GM23338 (cell line): ENCODE measurements around the gene ZNF184. TPM values are rescaled to one million over a fixed set of nuclear protein-coding genes. Genes with fewer than 3 reads are reported as not detected.

Source experiments
- ATAC-seq: fragments of 200-7000 bp; cut with Tn5 transposase; 3 replicates; pipeline ENCODE4 v1.9.1; 2020
- DNase-seq: peaks from one replicate; pipeline ENCODE4 v3.0.0-alpha.2; 2015; ENCODE audit warnings: low spot score
- H2AFZ ChIP-seq: fragments of 200-600 bp; sonication (generic); 2 replicates; pipeline ENCODE4 v1.8.0; 2016; ENCODE audit warnings: antibody characterized with exemption, mild to moderate bottlenecking, moderate library complexity
- H3F3A ChIP-seq: fragments of 200-600 bp; sonication (generic); replicated peaks from 2 replicates; pipeline ENCODE4 v1.8.0; 2017; ENCODE audit warnings: antibody characterized with exemption, mixed run types, low read depth
- H3K27ac ChIP-seq: fragments of 200-600 bp; sonication (generic); 2 replicates; pipeline ENCODE4 v1.6.1; 2016; ENCODE audit warnings: low read depth
- H3K27me3 ChIP-seq: fragments of 200-600 bp; sonication (generic); 2 replicates; pipeline ENCODE4 v1.8.0; 2016; ENCODE audit warnings: mild to moderate bottlenecking, mixed run types, moderate library complexity; ENCODE audit not compliant: insufficient read depth
- H3K36me3 ChIP-seq: fragments of 200-600 bp; sonication (generic); 2 replicates; pipeline ENCODE4 v1.8.0; 2016; ENCODE audit warnings: mild to moderate bottlenecking; ENCODE audit not compliant: insufficient read depth
- H3K4me1 ChIP-seq: fragments of 200-600 bp; sonication (generic); 2 replicates; pipeline ENCODE4 v1.8.0; 2016; ENCODE audit warnings: mild to moderate bottlenecking, moderate library complexity; ENCODE audit not compliant: insufficient read depth
- H3K4me2 ChIP-seq: fragments of 200-600 bp; sonication (generic); 2 replicates; pipeline ENCODE4 v1.7.1; 2017; ENCODE audit warnings: mixed run types
- H3K4me3 ChIP-seq: fragments of 200-600 bp; sonication (generic); 2 replicates; pipeline ENCODE4 v1.6.1; 2016; ENCODE audit warnings: mixed run types
- H3K79me2 ChIP-seq: fragments of 200-600 bp; sonication (generic); replicated peaks from 2 replicates; pipeline ENCODE4 v1.8.0; 2017; ENCODE audit warnings: mild to moderate bottlenecking; ENCODE audit not compliant: insufficient read depth
- H3K9me2 ChIP-seq: fragments of 200-600 bp; sonication (generic); 2 replicates; pipeline ENCODE4 v1.8.0; 2017; ENCODE audit not compliant: insufficient read depth
- H4K20me1 ChIP-seq: fragments of 200-600 bp; sonication (generic); replicated peaks from 2 replicates; pipeline ENCODE4 v1.8.0; 2017; ENCODE audit warnings: mild to moderate bottlenecking; ENCODE audit not compliant: insufficient read depth
- H3K27ac Mint-ChIP-seq: 2 replicates; pipeline ENCODE4 v1.8.0; 2020; ENCODE audit warnings: inconsistent platforms, mild to moderate bottlenecking, moderate library complexity, mixed read lengths
- H3K27me3 Mint-ChIP-seq: 3 replicates; pipeline ENCODE4 v1.8.0; 2022; ENCODE audit warnings: low read depth, mild to moderate bottlenecking, moderate library complexity, mixed read lengths, inconsistent platforms; ENCODE audit not compliant: insufficient read depth, poor library complexity
- H3K36me3 Mint-ChIP-seq: 3 replicates; pipeline ENCODE4 v1.8.0; 2021; ENCODE audit warnings: low read depth, mild to moderate bottlenecking, inconsistent platforms, moderate library complexity, mixed read lengths
- H3K4me1 Mint-ChIP-seq: 3 replicates; pipeline ENCODE4 v1.8.0; 2020; ENCODE audit warnings: mild to moderate bottlenecking, inconsistent platforms, mixed read lengths
- H3K4me3 Mint-ChIP-seq: 3 replicates; pipeline ENCODE4 v1.8.0; 2021; ENCODE audit warnings: moderate library complexity, mild to moderate bottlenecking, inconsistent platforms, mixed read lengths
- H3K9me3 Mint-ChIP-seq: 3 replicates; pipeline ENCODE4 v1.8.0; 2020; ENCODE audit warnings: moderate library complexity, mild to moderate bottlenecking, inconsistent platforms, mixed read lengths
- CREB1 ChIP-seq: fragments of 250-450 bp; sonication (Bioruptor Pico); IDR thresholded peaks from 2 replicates; pipeline ENCODE4 v1.5.0; 2020; ENCODE audit warnings: low read depth, mild to moderate bottlenecking, moderate library complexity
- JUNB ChIP-seq: IDR thresholded peaks from one replicate; pipeline ENCODE4 v1.6.1; 2016; ENCODE audit warnings: antibody characterized with exemption; ENCODE audit not compliant: unreplicated experiment
- POLR2AphosphoS5 ChIP-seq: IDR thresholded peaks from 2 replicates; pipeline ENCODE4 v1.6.1; 2016; ENCODE audit warnings: antibody characterized with exemption, low read depth
- STAT1 ChIP-seq: IDR thresholded peaks from one replicate; pipeline ENCODE4 v1.6.1; 2016; ENCODE audit warnings: antibody characterized with exemption; ENCODE audit not compliant: unreplicated experiment
- ZNF331 ChIP-seq: fragments of 250-450 bp; sonication (Bioruptor Pico); IDR thresholded peaks from 2 replicates; pipeline ENCODE4 v1.5.0; 2020; ENCODE audit warnings: low read depth, mild to moderate bottlenecking, moderate library complexity
- polyA plus RNA-seq: library from polyadenylated mRNA; unstranded; fragments of >200 nt; fragmentation: Nextera tagmentation; extraction: Ambion mirVana; gene quantifications from 2 replicates; pipeline ENCODE4 v1.2.1, GENCODE V29; 2016
- total RNA-seq: library from RNA; depleted of rRNA; stranded (reverse); fragments of >200 nt; shearing (Covaris generic); gene quantifications from 2 replicates; pipeline ENCODE4 v1.2.3, GENCODE V29; 2014
- TF ChIP-seq, protein P1 (sequence below): IDR thresholded peaks from 2 replicates; pipeline ENCODE4 v1.6.1; 2016; ENCODE audit warnings: antibody characterized with exemption
- TF ChIP-seq, protein P2 (sequence below), 2 experiments: fragments of 200-600 bp in 1 of 2; sonication (generic) in 1 of 2; conservative IDR thresholded peaks; 2 replicates each; pipeline versions ENCODE4 v1.5.1 to v1.6.1; 2016 to 2017; ENCODE audit warnings: antibody characterized with exemption in 2 of 2, low read depth in 2 of 2, mild to moderate bottlenecking in 2 of 2, moderate library complexity in 1 of 2

ZNF184 gene
- total and polyA plus RNA-seq, 2 experiments from 2014 or later = 6.0 to 10.6 TPM

DNA sequence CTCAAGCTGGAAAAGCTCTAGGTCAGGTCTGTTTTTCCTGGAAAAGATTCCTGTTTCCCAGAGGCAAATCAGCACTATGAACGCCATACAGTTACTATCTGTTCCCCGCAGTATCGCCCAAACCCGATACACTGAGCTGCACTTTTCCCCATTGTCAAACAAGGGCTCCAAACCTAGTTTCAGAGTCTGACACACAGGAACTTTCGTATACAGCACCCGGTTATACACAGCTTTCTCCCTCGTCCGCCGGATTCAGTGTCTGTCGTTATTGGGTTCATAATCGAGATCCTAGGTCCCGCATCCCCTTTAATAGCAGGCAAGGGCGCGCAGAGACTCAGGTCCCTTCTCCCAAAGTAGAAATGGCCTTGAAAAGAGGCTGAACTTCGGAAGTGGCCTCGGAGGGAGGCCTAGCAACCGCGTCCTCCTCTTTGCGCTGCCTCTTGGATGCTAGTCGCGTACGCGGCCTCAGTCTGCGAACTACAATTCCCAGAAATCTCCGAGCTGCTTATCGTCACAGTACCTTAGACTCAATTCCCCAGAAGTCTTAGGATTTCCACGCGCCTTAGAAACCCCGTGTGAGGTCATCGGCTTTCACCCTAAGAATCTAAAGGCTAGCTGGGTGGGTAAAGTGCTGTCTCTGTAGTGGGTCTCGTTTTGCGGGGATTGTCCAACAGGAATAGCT, 50.1 kb downstream of the ZNF184 start:
- Histone ChIP-seq H3K4me1 (peaks cover 13% of the 10 kb centered on the region), H2AFZ (peak overlapping the region; percentile 97), H3F3A (no peaks in the 10 kb centered on the region), H3K79me2 (no peaks in the 10 kb centered on the region), H3K36me3 (no peaks in the 10 kb centered on the region), H3K4me3 (peak overlapping the region; percentile 50), H3K27me3 (no peaks in the 10 kb centered on the region), H4K20me1 (no peaks in the 10 kb centered on the region), H3K4me2 (peak overlapping the region; percentile 70), H3K9me2 (peaks cover 6% of the 10 kb centered on the region), H3K27ac (no peak overlapping the region)
- Mint-ChIP-seq H3K27ac (no peak overlapping the region; the same call in 1 of the 2 replicates), H3K27me3 (no peaks in the 10 kb centered on the region), H3K4me3 (peak overlapping the region; percentile 63), H3K36me3 (no peaks in the 10 kb centered on the region), H3K9me3 (peaks cover 6% of the 10 kb centered on the region; the same call in 1 of the 3 replicates), H3K4me1 (peaks cover 6% of the 10 kb centered on the region; the same call in 2 of the 3 replicates)
- TF ChIP-seq, protein P1, sequence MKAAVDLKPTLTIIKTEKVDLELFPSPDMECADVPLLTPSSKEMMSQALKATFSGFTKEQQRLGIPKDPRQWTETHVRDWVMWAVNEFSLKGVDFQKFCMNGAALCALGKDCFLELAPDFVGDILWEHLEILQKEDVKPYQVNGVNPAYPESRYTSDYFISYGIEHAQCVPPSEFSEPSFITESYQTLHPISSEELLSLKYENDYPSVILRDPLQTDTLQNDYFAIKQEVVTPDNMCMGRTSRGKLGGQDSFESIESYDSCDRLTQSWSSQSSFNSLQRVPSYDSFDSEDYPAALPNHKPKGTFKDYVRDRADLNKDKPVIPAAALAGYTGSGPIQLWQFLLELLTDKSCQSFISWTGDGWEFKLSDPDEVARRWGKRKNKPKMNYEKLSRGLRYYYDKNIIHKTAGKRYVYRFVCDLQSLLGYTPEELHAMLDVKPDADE = peak; percentile 94
- TF ChIP-seq POLR2AphosphoS5 (peak; percentile 52), JUNB (no peak), ZNF331 (CRISPR knock-in tag) (no peak), CREB1 (CRISPR knock-in tag) (peak; percentile 77)
- TF ChIP-seq, protein P2, sequence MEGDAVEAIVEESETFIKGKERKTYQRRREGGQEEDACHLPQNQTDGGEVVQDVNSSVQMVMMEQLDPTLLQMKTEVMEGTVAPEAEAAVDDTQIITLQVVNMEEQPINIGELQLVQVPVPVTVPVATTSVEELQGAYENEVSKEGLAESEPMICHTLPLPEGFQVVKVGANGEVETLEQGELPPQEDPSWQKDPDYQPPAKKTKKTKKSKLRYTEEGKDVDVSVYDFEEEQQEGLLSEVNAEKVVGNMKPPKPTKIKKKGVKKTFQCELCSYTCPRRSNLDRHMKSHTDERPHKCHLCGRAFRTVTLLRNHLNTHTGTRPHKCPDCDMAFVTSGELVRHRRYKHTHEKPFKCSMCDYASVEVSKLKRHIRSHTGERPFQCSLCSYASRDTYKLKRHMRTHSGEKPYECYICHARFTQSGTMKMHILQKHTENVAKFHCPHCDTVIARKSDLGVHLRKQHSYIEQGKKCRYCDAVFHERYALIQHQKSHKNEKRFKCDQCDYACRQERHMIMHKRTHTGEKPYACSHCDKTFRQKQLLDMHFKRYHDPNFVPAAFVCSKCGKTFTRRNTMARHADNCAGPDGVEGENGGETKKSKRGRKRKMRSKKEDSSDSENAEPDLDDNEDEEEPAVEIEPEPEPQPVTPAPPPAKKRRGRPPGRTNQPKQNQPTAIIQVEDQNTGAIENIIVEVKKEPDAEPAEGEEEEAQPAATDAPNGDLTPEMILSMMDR (conservative IDR thresholded peaks at IDR 0.05; ENCODE audit: low read depth in 2 of 2) = no peak
- ATAC-seq = peak; percentile 97
- peak; percentile 92 for DNase-seq

DNA sequence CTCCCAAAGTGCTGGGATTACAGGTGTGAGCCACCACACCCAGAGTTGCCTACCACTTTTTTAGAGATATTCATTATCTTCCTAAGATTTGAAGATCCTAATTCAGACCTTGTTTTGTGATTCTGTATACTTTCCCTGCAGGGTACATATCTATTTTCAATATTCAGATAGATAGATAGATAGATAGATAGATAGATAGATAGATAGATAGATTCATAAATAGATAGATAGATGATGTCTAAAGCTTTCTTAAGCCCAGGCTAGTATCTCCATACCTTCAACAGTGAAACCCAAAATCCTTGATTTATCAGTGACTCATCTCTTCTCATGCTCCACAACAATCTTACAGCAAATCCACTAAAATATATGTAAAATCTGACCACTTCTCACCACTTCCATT, 53.5 kb downstream of the ZNF184 start:
- H3K4me1 Mint-ChIP-seq = peaks cover 6% of the 10 kb centered on the region; the same call in 2 of the 3 replicates
- H3K27ac Mint-ChIP-seq = no peak overlapping the region
- no peaks in the 10 kb centered on the region for H4K20me1 ChIP-seq
- H3K4me3 ChIP-seq = no peak overlapping the region
- peaks cover 13% of the 10 kb centered on the region for H3K4me1 ChIP-seq
- DNase-seq = no peak
- peaks cover 19% of the 10 kb centered on the region; the same call in 2 of the 3 replicates for H3K9me3 Mint-ChIP-seq
- no peak for TF ChIP-seq STAT1
- no peaks in the 10 kb centered on the region for H3K36me3 ChIP-seq
- H3K9me2 ChIP-seq = peaks cover 11% of the 10 kb centered on the region
- H3K27me3 Mint-ChIP-seq = peaks cover 1% of the 10 kb centered on the region
- H3K4me3 Mint-ChIP-seq = no peak overlapping the region
- no peak overlapping the region for H2AFZ ChIP-seq
- H3K4me2 ChIP-seq = no peak overlapping the region
- H3F3A ChIP-seq = no peaks in the 10 kb centered on the region
- H3K36me3 Mint-ChIP-seq = no peaks in the 10 kb centered on the region; the same call in 1 of the 3 replicates
- ATAC-seq = no peak
- no peaks in the 10 kb centered on the region for H3K79me2 ChIP-seq
- H3K27me3 ChIP-seq = no peaks in the 10 kb centered on the region
- H3K27ac ChIP-seq = no peak overlapping the region
